RWPE1 (cell line): ENCODE data around the gene SLC12A8.

Source experiments
- CTCF ChIA-PET: fragments of 350-600 bp; sonication (Branson Sonifier 250); formaldehyde crosslinking; extraction: SDS; loops from one replicate; lab custom pipeline; 2021; lab: Yijun Ruan, JAX
- POLR2A ChIA-PET: fragments of 400-600 bp; formaldehyde crosslinking; extraction: SDS; loops from one replicate; lab custom pipeline; 2020; ENCODE audit warnings: antibody characterized with exemption; ENCODE audit not compliant: low non-redundant PET; lab: Yijun Ruan, JAX
- DNase-seq: peaks from one replicate; pipeline ENCODE4 v3.0.0; 2012; ENCODE audit warnings: low spot score
- H3K27ac ChIP-seq: fragments of 450-650 bp; 2 replicates; pipeline ENCODE4 v1.5.1; 2017
- CTCF ChIP-seq: fragments of 450-650 bp; conservative IDR thresholded peaks from 2 replicates; pipeline ENCODE4 v1.5.1; 2017; ENCODE audit warnings: low read depth, mild to moderate bottlenecking

SLC12A8 gene

GRCh38 chr3:125107363-125107762 is 105.2 kb downstream of the SLC12A8 start:
- TF ChIP-seq CTCF: no peak
- ChIA-PET CTCF (no interaction called here), POLR2A (no interaction called here)
- H3K27ac ChIP-seq: peak overlapping the region; percentile 73
- DNase-seq: no peak

DNA sequence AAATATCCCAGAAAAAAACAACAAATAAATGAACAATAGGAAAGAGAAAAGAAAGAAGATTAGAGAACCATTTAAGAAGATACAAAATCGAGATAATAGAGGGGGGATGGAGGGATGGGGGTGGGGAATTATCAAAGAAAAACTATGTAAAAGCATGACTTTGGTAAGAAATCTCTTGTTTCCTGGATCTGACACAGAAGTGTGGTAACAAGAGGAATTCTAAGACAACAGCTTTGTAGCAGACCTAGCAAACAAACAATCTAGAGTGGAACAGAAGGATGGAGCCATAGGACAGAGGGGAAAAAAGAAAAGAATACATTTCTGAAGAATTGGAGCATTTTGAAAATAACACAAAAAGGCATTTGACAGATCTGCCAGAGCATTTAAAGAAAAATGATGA is 107.4 kb downstream of the SLC12A8 start:
- no peak overlapping the region for H3K27ac ChIP-seq
- CTCF ChIA-PET: no interaction called here
- no peak for TF ChIP-seq CTCF
- DNase-seq: no peak
- POLR2A ChIA-PET: no interaction called here

- CTCF ChIA-PET: no interaction called here
- no peak for DNase-seq
- no peak for TF ChIP-seq CTCF
- no peak overlapping the region for H3K27ac ChIP-seq
- POLR2A ChIA-PET: no interaction called here
These were observed 107.9 kb downstream of the SLC12A8 start for GRCh38 chr3:125104639-125105038.

DNA sequence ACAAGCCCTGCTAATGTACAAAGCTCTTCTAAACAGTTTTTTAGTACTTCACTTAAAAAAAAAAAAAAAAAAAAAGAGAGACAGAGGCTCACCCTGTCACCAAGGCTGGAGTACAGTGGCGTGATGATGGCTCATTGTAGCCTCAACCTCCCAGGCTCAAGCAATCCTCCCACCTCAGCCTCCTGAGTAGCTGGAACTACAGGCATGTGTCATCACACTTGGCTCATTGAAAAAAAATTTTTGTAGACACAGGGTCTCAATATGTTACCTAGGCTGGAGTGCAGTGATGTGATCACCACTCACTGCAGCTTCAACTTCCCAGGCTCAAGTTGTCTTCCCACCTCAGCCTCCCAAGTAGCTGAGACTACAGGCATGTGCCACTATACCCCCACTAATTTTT is 109.1 kb downstream of the SLC12A8 start:
- no peak for DNase-seq
- CTCF ChIA-PET: no interaction called here
- no peak overlapping the region for H3K27ac ChIP-seq
- POLR2A ChIA-PET: no interaction called here
- no peak for TF ChIP-seq CTCF

DNA sequence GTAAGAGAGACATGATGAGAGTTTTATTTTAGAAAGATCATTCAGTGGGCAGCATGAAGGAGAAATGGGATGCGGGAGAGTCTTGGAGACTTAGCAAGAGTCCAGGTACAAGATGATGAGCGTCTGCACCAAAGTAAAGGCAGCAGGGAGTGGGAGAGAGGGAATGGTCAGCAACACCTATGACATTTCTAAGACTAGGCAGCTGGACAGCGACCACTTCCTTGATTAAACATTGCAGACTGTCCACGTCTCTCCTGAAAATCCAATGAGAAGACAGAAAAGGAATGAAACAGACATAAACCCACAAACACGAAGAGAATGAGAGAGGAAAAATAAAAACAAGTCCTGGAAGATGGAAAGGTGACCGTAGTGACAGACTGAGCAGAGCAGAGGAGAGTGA is 110.1 kb downstream of the SLC12A8 start:
- H3K27ac ChIP-seq: no peak overlapping the region
- no peak for TF ChIP-seq CTCF
- ChIA-PET POLR2A (no interaction called here), CTCF (no interaction called here)
- DNase-seq: no peak

- DNase-seq: no peak
- TF ChIP-seq CTCF: no peak
- CTCF ChIA-PET: interaction anchor here (0.6 kb wide), 1 partner anchor 87 kb away, joined by 3 read pairs; no protein-coding TSS in a partner anchor
- H3K27ac ChIP-seq: no peak overlapping the region
- POLR2A ChIA-PET: no interaction called here
These were observed 113.8 kb downstream of the SLC12A8 start for GRCh38 chr3:125098611-125099291.
